C4-2B (cell line): ENCODE measurements around the gene AFAP1.
"Not testable (repeated sequence)": the region's sequence is repeated elsewhere in the genome, so short reads cannot be mapped to it uniquely, and the experiment has no call there.

ENCODE experiments used
- H3K27ac ChIP-seq: fragments of 450-650 bp; 2 replicates; pipeline ENCODE4 v1.5.1; 2017
- CTCF ChIP-seq: fragments of 450-650 bp; conservative IDR thresholded peaks from 2 replicates; pipeline ENCODE4 v1.5.1; 2017; ENCODE audit warnings: mild to moderate bottlenecking
- ZFX ChIP-seq: fragments of 450-650 bp; IDR thresholded peaks from 2 replicates; pipeline ENCODE4 v1.6.1; 2017

AFAP1 gene

GRCh38 chr4:7922466-7922865 is 17.2 kb downstream of the AFAP1 start:
- no peak for TF ChIP-seq CTCF
- no peak for TF ChIP-seq ZFX
- H3K27ac ChIP-seq = no peak overlapping the region

- no peak overlapping the region for H3K27ac ChIP-seq
Observed at GRCh38 chr4:7918981-7919380, 20.7 kb downstream of the AFAP1 start.

GRCh38 chr4:7918187-7918586 is 21.5 kb downstream of the AFAP1 start:
- not testable (repeated sequence) for H3K27ac ChIP-seq

More at GRCh38 chr4:7918981-7919380, 20.7 kb downstream of the AFAP1 start:
- TF ChIP-seq CTCF (no peak), ZFX (no peak)

GRCh38 chr4:7917669-7918068 is 22.0 kb downstream of the AFAP1 start:
- H3K27ac ChIP-seq = no peak overlapping the region
- no peak for TF ChIP-seq ZFX
- no peak for TF ChIP-seq CTCF

- H3K27ac ChIP-seq = no peak overlapping the region
- no peak for TF ChIP-seq ZFX
- no peak for TF ChIP-seq CTCF
Observed at GRCh38 chr4:7915875-7916242, 23.8 kb downstream of the AFAP1 start.

GRCh38 chr4:7912826-7913225 is 26.8 kb downstream of the AFAP1 start:
- no peak overlapping the region for H3K27ac ChIP-seq

GRCh38 chr4:7910952-7911578 is 28.6 kb downstream of the AFAP1 start:
- TF ChIP-seq ZFX (no peak), CTCF (no peak)
- H3K27ac ChIP-seq = no peak overlapping the region

More at GRCh38 chr4:7912826-7913225, 26.8 kb downstream of the AFAP1 start:
- TF ChIP-seq ZFX (no peak), CTCF (no peak)

- no peak overlapping the region for H3K27ac ChIP-seq
- TF ChIP-seq ZFX = no peak
- no peak for TF ChIP-seq CTCF
Observed at GRCh38 chr4:7910263-7910896, 29.3 kb downstream of the AFAP1 start.
